LNCaP clone FGC (cell line): ENCODE measurements around the gene FAM25A.
"Not testable (repeated sequence)": the region's sequence is repeated elsewhere in the genome, so short reads cannot be mapped to it uniquely, and the experiment has no call there.

Experiments used
- DNase-seq: peaks from one replicate; pipeline ENCODE4 v3.0.0-alpha.2; 2011; ENCODE audit warnings: low read depth
- H3K4me3 ChIP-seq: 2 replicates; pipeline ENCODE4 v1.5.1; 2011; ENCODE audit warnings: mild to moderate bottlenecking, low read depth, low read length, control low read depth
- CTCF ChIP-seq: IDR thresholded peaks from 2 replicates; pipeline ENCODE4 v1.5.1; 2012; ENCODE audit warnings: mild to moderate bottlenecking; ENCODE audit not compliant: control insufficient read depth, insufficient read depth; ENCODE audit errors: extremely low read depth

Gene FAM25A

GRCh38 chr10:87030912-87031635 is 11.0 kb downstream of the FAM25A start:
- TF ChIP-seq CTCF: no peak

GRCh38 chr10:87036623-87037022 is 16.5 kb downstream of the FAM25A start:
- no peak overlapping the region for H3K4me3 ChIP-seq
- DNase-seq: no peak
- TF ChIP-seq CTCF: no peak

More at GRCh38 chr10:87030912-87031635, 11.0 kb downstream of the FAM25A start:
- no peak overlapping the region for H3K4me3 ChIP-seq
- DNase-seq: no peak

- DNase-seq: no peak
- no peak for TF ChIP-seq CTCF
- no peak overlapping the region for H3K4me3 ChIP-seq
These were observed 18.2 kb downstream of the FAM25A start for GRCh38 chr10:87038286-87038717.

- DNase-seq: no peak
- H3K4me3 ChIP-seq: no peak overlapping the region
- TF ChIP-seq CTCF: no peak
These were observed 18.7 kb downstream of the FAM25A start for GRCh38 chr10:87038786-87039185.

- H3K4me3 ChIP-seq: not testable (repeated sequence)
These were observed 23.5 kb downstream of the FAM25A start for GRCh38 chr10:87043579-87043978.

GRCh38 chr10:87045434-87045938 is 25.4 kb downstream of the FAM25A start:
- no peak for DNase-seq
- no peak overlapping the region for H3K4me3 ChIP-seq
- TF ChIP-seq CTCF: no peak

More at GRCh38 chr10:87043579-87043978, 23.5 kb downstream of the FAM25A start:
- DNase-seq: not testable (repeated sequence)

- peak; percentile 72 for DNase-seq
- no peak overlapping the region for H3K4me3 ChIP-seq
- TF ChIP-seq CTCF: no peak
These were observed 33.0 kb downstream of the FAM25A start for GRCh38 chr10:87053111-87053510.
